ENCODE measurements around the gene POLDIP3.
"Not testable (repeated sequence)": the region's sequence is repeated elsewhere in the genome, so short reads cannot be mapped to it uniquely, and the experiment has no call there.

POLDIP3 gene

GRCh38 chr22:42553475-42554361, 61.0 kb downstream of the POLDIP3 start, which contains the start of gene SERHL2:
Gene SERHL2, plus strand, starts transcription at chr22:42553956. Its CDS starts 65 bp downstream, at chr22:42554021.
- DNase-seq (ENCODE audit: low spot score), result peak; percentile 90

GRCh38 chr22:42552294-42552647, 62.4 kb downstream of the POLDIP3 start:
- not testable (repeated sequence) for DNase-seq (ENCODE audit: low spot score)

- no peak for DNase-seq (ENCODE audit: low spot score)
Measured at GRCh38 chr22:42549331-42550060, 65.2 kb downstream of the POLDIP3 start.

- no peak for DNase-seq (ENCODE audit: low spot score)
Measured at GRCh38 chr22:42548597-42549330, 65.9 kb downstream of the POLDIP3 start.

GRCh38 chr22:42548126-42548525, 66.6 kb downstream of the POLDIP3 start:
- DNase-seq (ENCODE audit: low spot score), result not testable (repeated sequence)

GRCh38 chr22:42547562-42547961, 67.1 kb downstream of the POLDIP3 start:
- DNase-seq (ENCODE audit: low spot score), result no peak

- DNase-seq (ENCODE audit: low spot score), result no peak
Measured at GRCh38 chr22:42544686-42545085, 70.0 kb downstream of the POLDIP3 start.

- not testable (repeated sequence) for DNase-seq (ENCODE audit: low spot score)
Measured at GRCh38 chr22:42539236-42539771, 75.4 kb downstream of the POLDIP3 start.

GRCh38 chr22:42537199-42537831, 77.4 kb downstream of the POLDIP3 start:
- DNase-seq (ENCODE audit: low spot score), result not testable (repeated sequence)

GRCh38 chr22:42536634-42537033, 78.0 kb downstream of the POLDIP3 start:
- not testable (repeated sequence) for DNase-seq (ENCODE audit: low spot score)

- no peak for DNase-seq (ENCODE audit: low spot score)
Measured at GRCh38 chr22:42536166-42536565, 78.5 kb downstream of the POLDIP3 start.

- DNase-seq (ENCODE audit: low spot score), result not testable (repeated sequence)
Measured at GRCh38 chr22:42535082-42535731, 79.5 kb downstream of the POLDIP3 start.

All from hematopoietic multipotent progenitor cell treated with erythropoietin and hydrocortisone succinate and interleukin-3 and kit ligand, for 17 days (in vitro differentiated cells).